Measurements from ENCODE around the gene KRTAP10-3. TPM values are rescaled to one million over a fixed set of nuclear protein-coding genes. Genes with fewer than 3 reads are reported as not detected.

KRTAP10-3 gene
- total RNA-seq, 1 experiment from 2014 or later = not detected

DNA sequence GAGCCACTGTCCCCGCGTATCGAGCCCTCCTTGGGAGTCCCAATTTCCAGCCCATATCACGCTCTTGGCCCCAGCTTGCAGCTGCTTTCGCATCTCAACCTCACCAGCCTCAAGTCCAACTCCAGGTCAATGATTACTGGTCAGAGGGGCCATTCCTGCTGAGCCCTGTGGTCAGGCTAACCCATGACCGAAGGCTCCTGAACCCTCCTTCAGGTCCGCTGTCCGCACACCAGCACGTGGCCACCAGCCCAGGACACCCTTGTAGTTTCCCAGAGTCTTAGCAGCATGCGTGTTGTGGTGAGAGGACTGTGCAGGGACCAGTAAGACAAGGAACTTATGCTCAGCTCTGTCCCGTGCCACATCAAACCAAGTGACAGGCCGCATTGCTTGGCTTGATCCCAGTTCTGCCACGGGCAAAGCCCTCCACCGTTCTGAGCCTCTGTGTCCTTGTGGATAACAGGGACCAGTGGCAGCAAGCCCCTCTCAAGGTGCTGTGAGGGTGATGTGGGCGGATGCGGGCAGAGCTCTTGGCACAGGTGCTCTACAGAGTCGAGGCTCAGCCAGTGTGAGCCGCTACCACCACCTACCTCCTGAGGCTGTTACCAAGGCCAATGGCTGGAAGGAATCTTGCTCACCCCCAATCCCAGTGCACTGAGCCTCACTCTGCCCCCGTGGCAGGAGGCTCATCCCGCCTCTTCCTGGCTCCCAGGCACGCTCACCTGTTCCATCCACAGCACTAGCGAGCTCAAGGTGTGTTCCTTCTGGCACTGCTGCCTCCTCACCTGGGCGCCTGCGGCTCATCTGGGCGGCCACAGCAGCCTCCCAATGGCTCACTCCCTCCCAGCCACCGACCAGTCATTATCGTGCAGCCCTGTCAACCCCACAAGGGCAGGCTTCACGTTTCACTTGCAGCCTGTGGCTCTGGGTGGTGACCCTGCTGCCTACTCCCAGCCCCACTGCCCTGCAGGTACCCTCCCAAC is 39.0 kb downstream of the KRTAP10-3 start:
- no peak for DNase-seq (ENCODE audit: low spot score)

- DNase-seq (ENCODE audit: low spot score) = no peak
These were observed 39.9 kb downstream of the KRTAP10-3 start for GRCh38 chr21:44518686-44519085.

DNA sequence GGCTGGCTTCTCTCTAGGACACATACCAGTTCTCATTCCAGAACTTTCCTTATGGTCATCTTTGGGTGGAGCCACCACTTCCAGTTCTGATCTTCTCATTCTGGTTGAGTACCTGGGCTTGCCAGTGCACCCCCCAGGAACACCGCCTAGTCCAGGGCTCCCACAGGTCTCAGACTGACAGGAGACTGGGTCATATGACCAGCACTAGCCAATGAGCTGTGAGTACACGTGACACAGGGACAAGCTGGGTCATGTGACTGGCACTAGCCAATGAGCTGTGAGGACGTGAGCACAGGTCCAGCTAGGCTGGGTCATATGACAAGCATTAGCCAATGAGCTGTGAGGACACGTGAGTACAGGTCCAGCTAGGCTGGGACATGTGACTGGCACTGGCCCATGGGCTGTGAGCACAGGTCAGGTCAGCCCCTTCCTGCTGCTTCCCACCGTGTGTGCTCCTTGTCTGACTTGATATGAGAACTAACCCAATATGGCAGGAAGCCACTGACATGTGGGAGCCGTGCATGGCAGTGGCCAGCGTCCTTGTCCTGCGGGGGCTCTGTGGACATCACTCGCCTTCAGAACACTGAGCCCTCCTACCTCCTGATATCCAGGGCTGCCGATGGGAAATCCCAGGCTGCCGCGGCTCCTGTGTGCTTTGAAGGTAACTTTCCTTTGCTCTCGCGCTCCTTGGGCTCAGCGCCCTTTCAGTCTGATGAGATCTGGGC is 41.3 kb downstream of the KRTAP10-3 start:
- DNase-seq (ENCODE audit: low spot score) = no peak

DNA sequence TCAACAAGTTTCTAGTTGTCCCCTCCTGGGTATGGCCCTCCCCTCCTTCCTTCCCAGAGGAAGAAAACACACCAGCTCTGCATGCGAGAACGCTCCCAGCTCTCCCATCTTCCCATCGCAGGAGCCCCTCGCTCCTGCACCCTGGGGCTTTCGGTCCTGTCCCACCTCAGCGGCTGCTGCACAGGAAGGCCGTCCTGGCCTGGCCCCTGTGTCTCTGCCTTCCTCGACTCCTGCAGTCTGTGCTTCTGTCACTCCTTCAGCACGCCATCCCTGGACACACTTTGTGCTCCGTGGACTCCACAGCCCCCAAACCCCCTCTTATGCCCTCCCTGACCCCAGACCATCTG is 41.8 kb downstream of the KRTAP10-3 start:
- DNase-seq (ENCODE audit: low spot score) = no peak

- DNase-seq (ENCODE audit: low spot score) = no peak
These were observed 42.3 kb downstream of the KRTAP10-3 start for GRCh38 chr21:44516342-44516741.

- DNase-seq (ENCODE audit: low spot score) = no peak
These were observed 43.0 kb downstream of the KRTAP10-3 start for GRCh38 chr21:44515359-44516165.

DNA sequence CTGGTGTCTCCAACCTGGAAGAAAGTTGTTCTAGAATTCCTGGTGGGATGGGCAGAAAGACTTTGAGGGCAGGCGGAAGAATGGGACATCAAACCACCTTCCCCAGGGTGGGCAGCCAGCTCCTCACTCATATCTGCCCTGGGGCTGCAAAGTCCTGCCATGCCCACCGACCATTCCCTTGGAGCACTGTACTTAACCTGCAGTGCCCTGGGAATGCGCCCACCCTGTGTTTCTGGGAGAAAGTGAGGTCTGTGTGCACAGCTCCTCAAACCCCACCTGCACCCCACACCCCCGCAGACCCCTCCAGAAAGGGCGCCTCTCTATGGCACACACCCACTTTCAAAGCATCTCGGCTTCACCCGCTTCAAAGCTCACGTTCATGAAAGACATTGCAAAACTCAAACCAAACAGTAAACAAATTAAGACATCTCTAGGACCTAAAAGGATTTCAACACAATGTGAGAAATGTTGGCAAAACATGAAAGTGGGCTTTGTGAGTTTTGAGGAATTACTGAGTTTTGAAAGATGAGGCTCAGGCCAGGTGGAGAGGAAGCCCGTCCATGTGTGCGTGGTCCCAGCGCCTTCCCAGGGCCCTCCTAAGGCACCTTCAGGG is 43.7 kb downstream of the KRTAP10-3 start:
- DNase-seq (ENCODE audit: low spot score) = no peak

DNA sequence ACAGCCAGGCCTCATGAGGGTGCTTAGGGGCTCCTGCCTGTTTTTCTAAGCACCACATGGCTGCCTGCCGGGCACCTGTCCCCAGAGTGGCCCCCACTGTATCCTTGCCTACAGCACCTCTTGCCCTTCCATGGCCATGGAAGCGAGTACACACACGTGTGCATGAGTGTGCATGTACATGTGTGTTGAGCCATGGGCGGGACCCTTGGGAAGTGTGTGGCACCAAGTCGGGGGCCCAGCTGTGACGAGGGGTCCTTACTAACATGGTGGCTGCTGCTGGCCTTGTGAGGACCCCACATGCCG is 44.4 kb downstream of the KRTAP10-3 start:
- no peak for DNase-seq (ENCODE audit: low spot score)

DNA sequence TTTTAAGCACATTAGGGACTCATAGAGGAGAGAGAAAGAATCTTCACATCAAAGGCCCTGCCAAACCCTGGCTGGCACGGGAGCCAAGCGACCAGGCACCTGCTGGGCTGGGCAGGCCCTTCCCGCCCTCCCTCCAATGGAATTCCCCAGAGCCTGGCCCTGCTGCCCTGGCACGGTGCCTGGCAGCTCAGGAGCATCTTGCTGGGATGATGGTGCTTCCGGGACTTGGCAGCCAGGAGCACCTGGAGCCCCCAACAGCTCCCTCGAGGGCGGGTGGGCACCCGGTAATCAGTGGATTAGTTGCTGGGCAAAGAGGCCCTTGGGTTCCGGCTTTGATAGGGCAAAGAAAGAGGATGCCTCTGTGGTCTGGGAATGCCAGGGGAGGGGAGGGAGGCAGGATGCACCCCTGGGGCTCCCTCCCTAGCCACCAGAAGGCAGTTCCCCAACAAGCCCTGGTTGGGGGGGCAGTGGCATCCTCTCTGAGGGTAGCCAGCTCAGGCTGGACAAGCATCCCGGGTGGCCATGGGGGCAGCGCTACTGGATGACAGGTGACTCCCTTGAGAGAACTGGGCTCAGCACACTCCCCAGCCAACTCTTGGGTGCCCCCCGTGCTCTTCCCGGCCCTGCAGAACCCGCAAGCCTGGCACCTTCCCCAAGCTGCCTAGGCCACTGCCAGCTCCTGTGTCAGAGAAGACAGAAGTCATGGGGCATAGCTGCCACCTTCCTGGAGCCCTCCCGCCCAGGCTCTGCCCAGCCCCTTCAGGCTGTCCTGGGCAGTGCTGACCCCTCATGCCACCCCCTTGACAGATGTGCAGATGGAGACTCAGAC is 45.0 kb downstream of the KRTAP10-3 start:
- peak; percentile 37 for DNase-seq (ENCODE audit: low spot score)

DNA sequence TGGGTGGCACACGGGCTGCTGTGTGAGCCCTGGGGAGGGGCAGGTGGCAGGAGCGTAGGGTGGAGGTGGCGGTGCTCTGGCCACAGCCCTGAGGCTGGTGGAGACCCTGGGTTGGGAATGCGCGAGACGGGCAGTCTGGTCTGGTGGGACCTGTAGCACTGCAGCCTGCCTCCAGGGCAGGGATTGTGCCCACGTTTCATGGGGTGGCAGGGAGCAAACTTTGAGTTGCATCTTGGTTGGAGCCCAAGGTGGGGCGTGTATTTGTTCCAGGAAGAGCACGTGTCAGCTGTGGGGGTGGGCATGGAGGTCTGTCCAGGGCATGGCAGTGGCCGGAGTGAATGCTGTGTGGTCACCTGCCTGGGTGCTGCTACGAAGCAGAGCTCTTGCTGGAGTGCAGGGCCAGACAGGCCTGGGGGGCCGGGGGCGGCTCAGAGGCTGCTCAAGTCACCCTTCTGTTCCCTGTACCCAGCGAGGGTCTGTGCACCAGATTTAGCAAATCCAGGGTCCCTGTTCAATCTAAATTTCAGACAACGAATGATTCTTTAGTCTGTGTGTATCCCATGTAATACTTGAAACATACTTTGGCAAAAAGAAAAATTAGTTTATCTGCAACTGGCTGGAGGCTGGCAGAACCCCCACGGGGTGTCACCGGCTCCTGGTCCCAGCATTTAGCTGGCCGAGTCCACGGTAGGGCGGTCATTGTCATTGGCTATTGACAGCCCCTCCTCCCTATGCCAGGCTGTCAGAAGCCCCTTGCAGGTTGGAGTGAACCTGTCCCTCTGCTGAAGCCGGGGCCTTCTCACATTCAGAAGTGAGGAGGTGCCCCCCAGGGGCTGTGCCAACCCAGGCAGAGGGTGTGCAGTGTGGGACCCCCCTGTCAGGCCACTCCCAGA is 45.9 kb downstream of the KRTAP10-3 start:
- DNase-seq (ENCODE audit: low spot score) = no peak

- no peak for DNase-seq (ENCODE audit: low spot score)
These were observed 46.7 kb downstream of the KRTAP10-3 start for GRCh38 chr21:44511938-44512275.

DNA sequence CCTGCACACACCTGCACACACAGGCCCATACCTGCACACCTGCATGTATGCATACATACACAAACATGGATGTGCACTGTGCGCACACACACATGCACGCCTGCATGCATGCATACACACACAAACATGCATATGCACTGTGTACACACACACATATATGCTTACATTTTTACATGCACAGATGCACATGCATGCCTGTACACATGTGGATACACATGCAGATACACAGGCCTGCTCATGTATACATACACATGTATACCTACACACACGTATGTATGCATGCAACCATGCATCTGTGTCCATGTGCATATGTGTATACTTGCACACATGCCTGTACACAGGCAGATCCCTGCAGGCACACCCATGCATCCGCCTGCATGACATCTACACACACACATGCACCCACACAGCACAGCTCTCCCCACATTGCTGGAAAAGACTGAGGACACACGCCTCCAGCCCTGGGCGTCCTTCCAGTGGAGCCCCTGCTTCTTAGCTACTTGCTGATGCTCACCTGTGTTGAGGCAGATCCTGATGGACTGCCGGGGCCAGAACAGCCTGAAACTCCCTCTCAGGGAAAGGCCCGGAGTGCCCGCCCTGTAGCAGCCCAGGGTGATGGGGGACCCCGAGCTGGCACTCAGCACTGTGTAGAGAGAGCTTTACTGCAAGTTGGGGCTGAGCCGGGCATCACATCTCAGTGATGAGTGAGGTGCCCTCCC is 47.2 kb downstream of the KRTAP10-3 start:
- no peak for DNase-seq (ENCODE audit: low spot score)

DNA sequence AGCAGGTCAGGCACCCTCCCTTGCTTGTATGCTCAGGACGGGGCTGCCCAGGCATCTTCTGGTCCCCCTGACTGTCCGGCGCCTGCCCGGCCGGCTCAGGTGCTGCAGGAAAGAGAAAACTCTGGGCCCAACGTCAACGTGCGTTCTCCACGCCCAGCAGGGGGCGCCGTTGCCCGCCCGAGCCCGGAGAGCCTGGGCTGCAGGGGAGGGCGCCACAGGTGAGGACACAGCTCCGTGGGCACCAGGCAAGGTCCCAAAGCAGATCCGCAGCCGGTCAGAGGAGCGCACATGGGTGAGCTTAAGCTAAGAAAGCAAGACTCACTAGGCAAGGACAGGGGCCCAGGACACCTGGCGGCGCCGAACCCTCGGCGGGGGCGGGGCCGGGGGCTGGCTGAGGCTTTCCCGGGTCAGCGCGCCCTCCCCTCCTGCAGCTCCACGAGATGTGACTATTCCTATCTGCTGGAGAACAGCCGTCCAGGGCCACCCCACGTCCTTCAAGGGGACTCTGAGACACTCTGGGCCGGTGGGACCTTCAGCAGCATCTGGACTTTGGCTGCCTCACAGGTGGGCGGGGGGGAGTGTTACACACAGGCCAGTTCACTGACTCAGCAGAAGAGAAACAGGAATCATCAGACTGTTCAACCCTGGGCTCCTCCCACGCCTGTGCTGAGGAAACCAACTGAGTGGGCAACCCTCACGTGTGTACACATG is 47.9 kb downstream of the KRTAP10-3 start:
- peak; percentile 54 for DNase-seq (ENCODE audit: low spot score)

GRCh38 chr21:44510109-44510507 is 48.5 kb downstream of the KRTAP10-3 start:
- DNase-seq (ENCODE audit: low spot score) = no peak

DNA sequence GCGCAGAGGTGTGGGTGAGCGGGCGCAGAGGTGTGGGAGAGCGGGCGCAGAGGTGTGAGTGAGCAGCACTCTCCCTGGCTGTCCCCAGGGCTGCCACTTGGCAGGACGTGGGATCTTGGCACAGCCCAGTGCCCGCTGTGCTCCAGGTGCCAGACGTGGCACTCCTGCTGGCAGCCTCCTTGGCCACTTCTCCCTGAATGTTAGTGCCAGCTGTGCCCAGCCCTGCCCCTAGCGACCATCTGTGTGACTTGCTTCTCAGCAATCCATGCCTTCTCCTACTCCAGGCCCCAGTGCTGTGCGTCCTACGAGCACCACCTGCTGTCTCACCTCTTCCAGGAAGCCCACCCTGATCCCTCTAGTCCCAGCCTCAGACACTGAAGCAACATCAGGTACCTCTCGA is 49.1 kb downstream of the KRTAP10-3 start:
- peak; percentile 64 for DNase-seq (ENCODE audit: low spot score)

- DNase-seq (ENCODE audit: low spot score) = no peak
These were observed 49.7 kb downstream of the KRTAP10-3 start for GRCh38 chr21:44508711-44509445.

- DNase-seq (ENCODE audit: low spot score) = no peak
These were observed 50.2 kb downstream of the KRTAP10-3 start for GRCh38 chr21:44508426-44508710.
